HepG2 (cell line): ENCODE results near the gene ANKK1.

Source experiments
- ETV6 ChIP-seq: sonication (generic); formaldehyde crosslinking; conservative IDR thresholded peaks from 2 replicates; pipeline ENCODE4 v1.4.0; 2020; ENCODE audit warnings: missing genetic modification reagents
- ISL2 ChIP-seq: sonication (generic); formaldehyde crosslinking; IDR thresholded peaks from 2 replicates; pipeline ENCODE4 v1.5.0; 2020; ENCODE audit warnings: missing genetic modification reagents
- KDM1A ChIP-seq: IDR thresholded peaks from 2 replicates; pipeline ENCODE4 v1.6.1; 2016; ENCODE audit warnings: missing compliant biosample characterization
- MYNN ChIP-seq: sonication (generic); formaldehyde crosslinking; IDR thresholded peaks from 2 replicates; pipeline ENCODE4 v1.4.0; 2020; ENCODE audit warnings: mild to moderate bottlenecking, low read depth, missing genetic modification reagents
- POLR2A ChIP-seq, 2 experiments: IDR thresholded peaks; 2 replicates each; pipeline ENCODE4 v1.6.1; 2011; ENCODE audit warnings: low read depth in 2 of 2, low read length in 2 of 2, mild to moderate bottlenecking in 1 of 2, moderate library complexity in 1 of 2; ENCODE audit not compliant: insufficient read depth in 1 of 2
- RXRA ChIP-seq: sonication (generic); formaldehyde crosslinking; IDR thresholded peaks from 2 replicates; pipeline ENCODE4 v1.5.1; 2020; ENCODE audit warnings: missing genetic modification reagents
- TOPORS ChIP-seq: sonication (generic); formaldehyde crosslinking; IDR thresholded peaks from 2 replicates; pipeline ENCODE4 v1.8.0; 2023; ENCODE audit warnings: mild to moderate bottlenecking, missing genetic modification reagents
- ZNF232 ChIP-seq: sonication (generic); formaldehyde crosslinking; IDR thresholded peaks from 2 replicates; pipeline ENCODE4 v1.4.0; 2020; ENCODE audit warnings: missing genetic modification reagents, borderline replicate concordance
- ZNF816 ChIP-seq: sonication (generic); formaldehyde crosslinking; IDR thresholded peaks from 2 replicates; pipeline ENCODE4 v1.8.0; 2022; ENCODE audit warnings: missing genetic modification reagents, mild to moderate bottlenecking, borderline replicate concordance
- TF ChIP-seq, protein P1 (sequence below): sonication (generic); formaldehyde crosslinking; IDR thresholded peaks from 2 replicates; pipeline ENCODE4 v1.9.0; 2021; ENCODE audit warnings: missing genetic modification reagents, borderline replicate concordance
- TF ChIP-seq, protein P2 (sequence below): sonication (generic); formaldehyde crosslinking; IDR thresholded peaks from 2 replicates; pipeline ENCODE4 v1.5.0; 2020; ENCODE audit warnings: mild to moderate bottlenecking, missing genetic modification reagents, moderate library complexity

- TF ChIP-seq, protein P1, sequence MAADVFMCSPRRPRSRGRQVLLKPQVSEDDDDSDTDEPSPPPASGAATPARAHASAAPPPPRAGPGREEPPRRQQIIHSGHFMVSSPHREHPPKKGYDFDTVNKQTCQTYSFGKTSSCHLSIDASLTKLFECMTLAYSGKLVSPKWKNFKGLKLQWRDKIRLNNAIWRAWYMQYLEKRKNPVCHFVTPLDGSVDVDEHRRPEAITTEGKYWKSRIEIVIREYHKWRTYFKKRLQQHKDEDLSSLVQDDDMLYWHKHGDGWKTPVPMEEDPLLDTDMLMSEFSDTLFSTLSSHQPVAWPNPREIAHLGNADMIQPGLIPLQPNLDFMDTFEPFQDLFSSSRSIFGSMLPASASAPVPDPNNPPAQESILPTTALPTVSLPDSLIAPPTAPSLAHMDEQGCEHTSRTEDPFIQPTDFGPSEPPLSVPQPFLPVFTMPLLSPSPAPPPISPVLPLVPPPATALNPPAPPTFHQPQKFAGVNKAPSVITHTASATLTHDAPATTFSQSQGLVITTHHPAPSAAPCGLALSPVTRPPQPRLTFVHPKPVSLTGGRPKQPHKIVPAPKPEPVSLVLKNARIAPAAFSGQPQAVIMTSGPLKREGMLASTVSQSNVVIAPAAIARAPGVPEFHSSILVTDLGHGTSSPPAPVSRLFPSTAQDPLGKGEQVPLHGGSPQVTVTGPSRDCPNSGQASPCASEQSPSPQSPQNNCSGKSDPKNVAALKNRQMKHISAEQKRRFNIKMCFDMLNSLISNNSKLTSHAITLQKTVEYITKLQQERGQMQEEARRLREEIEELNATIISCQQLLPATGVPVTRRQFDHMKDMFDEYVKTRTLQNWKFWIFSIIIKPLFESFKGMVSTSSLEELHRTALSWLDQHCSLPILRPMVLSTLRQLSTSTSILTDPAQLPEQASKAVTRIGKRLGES (CRISPR knock-in tag) = no peak
- TF ChIP-seq MYNN (CRISPR knock-in tag) = no peak
- TF ChIP-seq ETV6 (CRISPR knock-in tag) = no peak
- TF ChIP-seq ISL2 (CRISPR knock-in tag) = no peak
- no peak for TF ChIP-seq RXRA (CRISPR knock-in tag)
- TF ChIP-seq, protein P2, sequence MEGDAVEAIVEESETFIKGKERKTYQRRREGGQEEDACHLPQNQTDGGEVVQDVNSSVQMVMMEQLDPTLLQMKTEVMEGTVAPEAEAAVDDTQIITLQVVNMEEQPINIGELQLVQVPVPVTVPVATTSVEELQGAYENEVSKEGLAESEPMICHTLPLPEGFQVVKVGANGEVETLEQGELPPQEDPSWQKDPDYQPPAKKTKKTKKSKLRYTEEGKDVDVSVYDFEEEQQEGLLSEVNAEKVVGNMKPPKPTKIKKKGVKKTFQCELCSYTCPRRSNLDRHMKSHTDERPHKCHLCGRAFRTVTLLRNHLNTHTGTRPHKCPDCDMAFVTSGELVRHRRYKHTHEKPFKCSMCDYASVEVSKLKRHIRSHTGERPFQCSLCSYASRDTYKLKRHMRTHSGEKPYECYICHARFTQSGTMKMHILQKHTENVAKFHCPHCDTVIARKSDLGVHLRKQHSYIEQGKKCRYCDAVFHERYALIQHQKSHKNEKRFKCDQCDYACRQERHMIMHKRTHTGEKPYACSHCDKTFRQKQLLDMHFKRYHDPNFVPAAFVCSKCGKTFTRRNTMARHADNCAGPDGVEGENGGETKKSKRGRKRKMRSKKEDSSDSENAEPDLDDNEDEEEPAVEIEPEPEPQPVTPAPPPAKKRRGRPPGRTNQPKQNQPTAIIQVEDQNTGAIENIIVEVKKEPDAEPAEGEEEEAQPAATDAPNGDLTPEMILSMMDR (CRISPR knock-in tag) = no peak
- TF ChIP-seq POLR2A (IDR thresholded peaks at IDR 0.05; ENCODE audit: insufficient read depth in 1 of 2, low read depth in 2 of 2, low read length in 2 of 2) = no peak
- TF ChIP-seq ZNF816 (CRISPR knock-in tag) = no peak
- TF ChIP-seq ZNF232 = no peak
- no peak for TF ChIP-seq TOPORS
- no peak for TF ChIP-seq KDM1A (CRISPR knock-in tag)
These were observed 13.5 kb upstream of the ANKK1 start for GRCh38 chr11:113373981-113374560.
